ENCODE data around the gene ADGB. TPM values are rescaled to one million over a fixed set of nuclear protein-coding genes. Genes with fewer than 3 reads are reported as not detected.

ADGB gene
- total and polyA plus RNA-seq, 9 of the 15 experiments (the other 6 are each of a cell fraction or from before 2014, with no cell fraction given): not detected

DNA sequence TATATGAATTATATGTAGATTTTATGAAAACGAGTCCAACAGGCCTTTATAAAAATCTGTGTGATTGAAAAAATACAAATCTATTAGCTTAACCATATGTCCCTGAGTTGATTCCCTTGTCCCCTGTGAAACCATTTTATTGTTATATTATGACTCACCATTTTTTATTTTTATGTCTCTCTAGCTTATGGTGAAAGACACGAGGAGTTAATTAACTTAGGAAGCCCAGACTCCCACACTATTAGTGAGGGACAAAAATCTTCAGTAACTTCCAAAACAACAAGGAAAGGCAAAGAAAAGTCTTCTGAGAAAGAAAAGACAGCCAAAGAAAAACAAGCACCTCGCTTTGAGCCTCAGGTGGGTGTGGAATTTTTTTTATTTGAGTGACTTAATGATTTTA, 183.1 kb downstream of the ADGB start:
- Histone ChIP-seq H3K27me3 (ENCODE audit: control insufficient read depth in 2 of 2, insufficient read depth in 2 of 2, low read length in 2 of 2) (no peaks in the 10 kb centered on the region), H3K4me3 (no peak overlapping the region), H3K79me2 (ENCODE audit: control insufficient read depth, insufficient read depth, low read length) (no peaks in the 10 kb centered on the region), H3K4me1 (replicated peaks in 1 of 2; ENCODE audit: control insufficient read depth in 2 of 2, insufficient read depth in 2 of 2, low read length in 2 of 2) (peaks cover 0 to 3% of the 10 kb centered on the region in 2 experiments; a peak in 1 of 5 replicates), H3K36me3 (ENCODE audit: control insufficient read depth, insufficient read depth, low read length) (no peaks in the 10 kb centered on the region), H3K9me1 (ENCODE audit: control insufficient read depth, insufficient read depth, low read length) (no peaks in the 10 kb centered on the region), H3K9ac (ENCODE audit: insufficient read depth in 1 of 2, low read depth in 2 of 2, low read length in 2 of 2) (no peak overlapping the region), H3K4me2 (ENCODE audit: insufficient read depth, low read length) (no peak overlapping the region), H2AFZ (ENCODE audit: low read depth, low read length) (no peak overlapping the region), H3K9me3 (replicated peaks; ENCODE audit: control insufficient read depth, insufficient read depth, low read depth, low read length) (no peaks in the 10 kb centered on the region), H4K20me1 (replicated peaks; ENCODE audit: control insufficient read depth, insufficient read depth, low read length) (no peaks in the 10 kb centered on the region), H3K27ac (ENCODE audit: extremely low read depth, low read depth, low read length) (no peak overlapping the region)
- TF ChIP-seq RNF2 (IDR thresholded peaks at IDR 0.05) (no peak), ZNF23 (CRISPR knock-in tag; IDR thresholded peaks at IDR 0.05) (no peak), ZNF133 (CRISPR knock-in tag; IDR thresholded peaks at IDR 0.05) (no peak), ELF2 (CRISPR knock-in tag; IDR thresholded peaks at IDR 0.05) (no peak), ETV5 (CRISPR knock-in tag; IDR thresholded peaks at IDR 0.05; ENCODE audit: low read depth) (no peak), ZBTB7A (IDR thresholded peaks at IDR 0.05; ENCODE audit: borderline replicate concordance, control insufficient read depth, low read depth, low read length) (no peak), PHTF2 (CRISPR knock-in tag; IDR thresholded peaks at IDR 0.05) (no peak), DPF2 (IDR thresholded peaks at IDR 0.05) (no peak)
- TF ChIP-seq, protein P1, sequence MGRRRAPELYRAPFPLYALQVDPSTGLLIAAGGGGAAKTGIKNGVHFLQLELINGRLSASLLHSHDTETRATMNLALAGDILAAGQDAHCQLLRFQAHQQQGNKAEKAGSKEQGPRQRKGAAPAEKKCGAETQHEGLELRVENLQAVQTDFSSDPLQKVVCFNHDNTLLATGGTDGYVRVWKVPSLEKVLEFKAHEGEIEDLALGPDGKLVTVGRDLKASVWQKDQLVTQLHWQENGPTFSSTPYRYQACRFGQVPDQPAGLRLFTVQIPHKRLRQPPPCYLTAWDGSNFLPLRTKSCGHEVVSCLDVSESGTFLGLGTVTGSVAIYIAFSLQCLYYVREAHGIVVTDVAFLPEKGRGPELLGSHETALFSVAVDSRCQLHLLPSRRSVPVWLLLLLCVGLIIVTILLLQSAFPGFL (CRISPR knock-in tag; IDR thresholded peaks at IDR 0.05): no peak
- FAIRE-seq (no peak), ATAC-seq (no peak), DNase-seq (ENCODE audit: extremely low read depth in 1 of 4, low spot score in 3 of 4) (no peak)
- intact Hi-C loops (cut with micrococcal nuclease): no loop called here
- ChIA-PET POLR2A (no interaction called here), CTCF (ENCODE audit: low intra/inter-chr PET ratio) (no interaction called here)
- BruUV-seq (replicated peaks): no TSS peak
- 17% methylated on average over 3 of the region's 3 CpGs for WGBS (ENCODE audit: insufficient coverage, low coverage, missing lambda C conversion rate)
- in situ Hi-C loops (cut with MboI): no loop called here
